Measurements from ENCODE around the gene MMS19.
"Not testable (repeated sequence)": the region's sequence is repeated elsewhere in the genome, so short reads cannot be mapped to it uniquely, and the experiment has no call there.

MMS19 gene

GRCh38 chr10:97534746-97535367, 36.6 kb upstream of the MMS19 start:
- DNase-seq (ENCODE audit: low spot score), result peak; percentile 20
- H3K27me3 Mint-ChIP-seq (ENCODE audit: low read depth), result no peaks in the 10 kb centered on the region
- no peak overlapping the region for H3K27ac Mint-ChIP-seq
- H3K9me3 Mint-ChIP-seq, result no peaks in the 10 kb centered on the region
- no peaks in the 10 kb centered on the region for H3K4me1 Mint-ChIP-seq (ENCODE audit: low read depth)
- no peak overlapping the region for H3K4me3 Mint-ChIP-seq
- H3K36me3 Mint-ChIP-seq (ENCODE audit: low read depth), result no peaks in the 10 kb centered on the region

- no peak overlapping the region for H3K4me3 Mint-ChIP-seq
- H3K27me3 Mint-ChIP-seq (ENCODE audit: low read depth), result no peaks in the 10 kb centered on the region
- DNase-seq (ENCODE audit: low spot score), result no peak
- no peaks in the 10 kb centered on the region for H3K4me1 Mint-ChIP-seq (ENCODE audit: low read depth)
- H3K36me3 Mint-ChIP-seq (ENCODE audit: low read depth), result no peaks in the 10 kb centered on the region
- H3K9me3 Mint-ChIP-seq, result no peaks in the 10 kb centered on the region
- H3K27ac Mint-ChIP-seq, result no peak overlapping the region
Observed at GRCh38 chr10:97533888-97534287, 35.7 kb upstream of the MMS19 start.

GRCh38 chr10:97532935-97533671, 34.9 kb upstream of the MMS19 start:
- Mint-ChIP-seq H3K27me3 (ENCODE audit: low read depth) (no peaks in the 10 kb centered on the region), H3K9me3 (no peaks in the 10 kb centered on the region), H3K36me3 (ENCODE audit: low read depth) (no peaks in the 10 kb centered on the region), H3K4me3 (no peak overlapping the region), H3K27ac (no peak overlapping the region), H3K4me1 (ENCODE audit: low read depth) (no peaks in the 10 kb centered on the region)
- no peak for DNase-seq (ENCODE audit: low spot score)

GRCh38 chr10:97531401-97531986, 33.3 kb upstream of the MMS19 start:
- Mint-ChIP-seq H3K27me3 (ENCODE audit: low read depth) (no peaks in the 10 kb centered on the region), H3K4me3 (no peak overlapping the region), H3K9me3 (no peaks in the 10 kb centered on the region), H3K4me1 (ENCODE audit: low read depth) (no peaks in the 10 kb centered on the region), H3K27ac (no peak overlapping the region), H3K36me3 (ENCODE audit: low read depth) (no peaks in the 10 kb centered on the region)
- no peak for DNase-seq (ENCODE audit: low spot score)

- Mint-ChIP-seq H3K9me3 (no peaks in the 10 kb centered on the region), H3K4me1 (ENCODE audit: low read depth) (no peaks in the 10 kb centered on the region), H3K4me3 (no peak overlapping the region), H3K27ac (no peak overlapping the region), H3K36me3 (ENCODE audit: low read depth) (no peaks in the 10 kb centered on the region), H3K27me3 (ENCODE audit: low read depth) (no peaks in the 10 kb centered on the region)
- DNase-seq (ENCODE audit: low spot score), result no peak
Observed at GRCh38 chr10:97529685-97530465, 31.7 kb upstream of the MMS19 start.

- not testable (repeated sequence) for H3K36me3 Mint-ChIP-seq (ENCODE audit: low read depth)
Observed at GRCh38 chr10:97528876-97529275, 30.7 kb upstream of the MMS19 start.

GRCh38 chr10:97525683-97526110, 27.5 kb upstream of the MMS19 start:
- H3K4me1 Mint-ChIP-seq (ENCODE audit: low read depth), result no peaks in the 10 kb centered on the region
- DNase-seq (ENCODE audit: low spot score), result no peak
- peaks cover 5% of the 10 kb centered on the region for H3K27me3 Mint-ChIP-seq (ENCODE audit: low read depth)
- no peak overlapping the region for H3K4me3 Mint-ChIP-seq
- no peaks in the 10 kb centered on the region for H3K9me3 Mint-ChIP-seq
- no peaks in the 10 kb centered on the region for H3K36me3 Mint-ChIP-seq (ENCODE audit: low read depth)
- no peak overlapping the region for H3K27ac Mint-ChIP-seq

More at GRCh38 chr10:97528876-97529275, 30.7 kb upstream of the MMS19 start:
- H3K27me3 Mint-ChIP-seq (ENCODE audit: low read depth); H3K27ac Mint-ChIP-seq; H3K4me1 Mint-ChIP-seq (ENCODE audit: low read depth); H3K9me3 Mint-ChIP-seq; DNase-seq (ENCODE audit: low spot score); H3K4me3 Mint-ChIP-seq: not testable (repeated sequence)

- peak overlapping the region; percentile 6 for H3K27ac Mint-ChIP-seq
- H3K27me3 Mint-ChIP-seq (ENCODE audit: low read depth), result peaks cover 10% of the 10 kb centered on the region
- DNase-seq (ENCODE audit: low spot score), result no peak
- H3K9me3 Mint-ChIP-seq, result no peaks in the 10 kb centered on the region
- H3K36me3 Mint-ChIP-seq (ENCODE audit: low read depth), result no peaks in the 10 kb centered on the region
- no peaks in the 10 kb centered on the region for H3K4me1 Mint-ChIP-seq (ENCODE audit: low read depth)
- no peak overlapping the region for H3K4me3 Mint-ChIP-seq
Observed at GRCh38 chr10:97525086-97525485, 26.9 kb upstream of the MMS19 start.

GRCh38 chr10:97522937-97523336, 24.7 kb upstream of the MMS19 start:
- DNase-seq (ENCODE audit: low spot score), result no peak
- no peak overlapping the region for H3K27ac Mint-ChIP-seq
- H3K27me3 Mint-ChIP-seq (ENCODE audit: low read depth), result peaks cover 16% of the 10 kb centered on the region
- H3K36me3 Mint-ChIP-seq (ENCODE audit: low read depth), result no peaks in the 10 kb centered on the region
- no peak overlapping the region for H3K4me3 Mint-ChIP-seq
- no peaks in the 10 kb centered on the region for H3K9me3 Mint-ChIP-seq
- H3K4me1 Mint-ChIP-seq (ENCODE audit: low read depth), result no peaks in the 10 kb centered on the region

- H3K4me3 Mint-ChIP-seq, result no peak overlapping the region
- H3K27ac Mint-ChIP-seq, result no peak overlapping the region
- H3K4me1 Mint-ChIP-seq (ENCODE audit: low read depth), result no peaks in the 10 kb centered on the region
- H3K27me3 Mint-ChIP-seq (ENCODE audit: low read depth), result peaks cover 16% of the 10 kb centered on the region
- H3K9me3 Mint-ChIP-seq, result no peaks in the 10 kb centered on the region
- no peak for DNase-seq (ENCODE audit: low spot score)
- no peaks in the 10 kb centered on the region for H3K36me3 Mint-ChIP-seq (ENCODE audit: low read depth)
Observed at GRCh38 chr10:97522071-97522470, 23.8 kb upstream of the MMS19 start.

- Mint-ChIP-seq H3K27ac (no peak overlapping the region), H3K4me3 (no peak overlapping the region), H3K4me1 (ENCODE audit: low read depth) (no peaks in the 10 kb centered on the region), H3K27me3 (ENCODE audit: low read depth) (peaks cover 16% of the 10 kb centered on the region), H3K36me3 (ENCODE audit: low read depth) (no peaks in the 10 kb centered on the region), H3K9me3 (no peaks in the 10 kb centered on the region)
- DNase-seq (ENCODE audit: low spot score), result no peak
Observed at GRCh38 chr10:97520978-97521761, 22.9 kb upstream of the MMS19 start.

- Mint-ChIP-seq H3K36me3 (ENCODE audit: low read depth) (no peaks in the 10 kb centered on the region), H3K27me3 (ENCODE audit: low read depth) (peaks cover 18% of the 10 kb centered on the region), H3K4me1 (ENCODE audit: low read depth) (no peaks in the 10 kb centered on the region), H3K27ac (no peak overlapping the region), H3K4me3 (no peak overlapping the region), H3K9me3 (no peaks in the 10 kb centered on the region)
- DNase-seq (ENCODE audit: low spot score), result no peak
Observed at GRCh38 chr10:97520520-97520919, 22.3 kb upstream of the MMS19 start.

- Mint-ChIP-seq H3K4me1 (ENCODE audit: low read depth) (no peaks in the 10 kb centered on the region), H3K27ac (no peak overlapping the region), H3K4me3 (no peak overlapping the region), H3K9me3 (no peaks in the 10 kb centered on the region), H3K27me3 (ENCODE audit: low read depth) (peaks cover 28% of the 10 kb centered on the region), H3K36me3 (ENCODE audit: low read depth) (no peaks in the 10 kb centered on the region)
- no peak for DNase-seq (ENCODE audit: low spot score)
Observed at GRCh38 chr10:97519342-97519741, 21.1 kb upstream of the MMS19 start.

Measured in T-helper 2 cell treated with Interferon-gamma antibody and Interleukin-4, amounts not matched to agents 5 μg/mL and 100 μg/mL, for 36 hours (primary cell).